HepG2 (cell line): Measurements from ENCODE around the gene APIP. TPM values are rescaled to one million over a fixed set of nuclear protein-coding genes. Genes with fewer than 3 reads are reported as not detected.

ENCODE experiments used
- ATAC-seq: fragments of 200-7000 bp; cut with Tn5 transposase; 3 replicates; pipeline ENCODE4 v1.9.1; 2020; ENCODE audit warnings: mild to moderate bottlenecking, moderate library complexity
- BruUV-seq: library from RNA; stranded (reverse); fragments of 400-500 nt; replicated peaks from 2 replicates; lab custom pipeline; 2021; lab: Mats Ljungman, UMichigan
- CTCF ChIA-PET: fragments of 300-600 bp; formaldehyde crosslinking; extraction: SDS; loops from one replicate; lab custom pipeline; 2021; ENCODE audit warnings: low total read pairs, inconsistent platforms, low intra/inter-chr PET ratio; lab: Yijun Ruan, JAX
- POLR2A ChIA-PET: fragments of 350-600 bp; sonication (Branson Sonifier 250); formaldehyde crosslinking; loops from one replicate; lab custom pipeline; 2020; ENCODE audit warnings: antibody characterized with exemption, inconsistent platforms; lab: Yijun Ruan, JAX
- DNase-seq: peaks from one replicate; pipeline ENCODE4 v3.0.0-alpha.2; 2015; ENCODE audit warnings: low spot score
- FAIRE-seq: peaks from 3 replicates; lab custom pipeline; 2011; peaks lifted over from hg19 to GRCh38; lab: Jason Lieb, UNC
- H2AFZ ChIP-seq: one replicate; pipeline ENCODE4 v1.6.1; 2011; ENCODE audit warnings: low read length, inconsistent platforms
- H3K27ac ChIP-seq: fragments of 300-600 bp; 3 replicates; pipeline ENCODE4 v1.8.0; 2011; ENCODE audit warnings: mixed run types, mild to moderate bottlenecking, mixed read lengths, low read length, inconsistent platforms; ENCODE audit not compliant: insufficient read depth; ENCODE audit errors: extremely low read length
- H3K27me3 ChIP-seq, 2 experiments: fragments of 200-600 bp in 1 of 2; 2 replicates in 1 of 2; 3 replicates in 1 of 2; pipeline versions ENCODE4 v1.6.0 to v1.8.0; 2011; ENCODE audit warnings: low read length in 2 of 2, mild to moderate bottlenecking in 2 of 2, moderate library complexity in 2 of 2, inconsistent platforms in 1 of 2; ENCODE audit not compliant: insufficient read depth in 2 of 2, control insufficient read depth in 1 of 2
- H3K36me3 ChIP-seq, 2 experiments: fragments of 200-600 bp in 1 of 2; replicated peaks in 1 of 2; 2 replicates in 1 of 2; 3 replicates in 1 of 2; pipeline versions ENCODE4 v1.5.1 to v1.8.0; 2011; ENCODE audit warnings: low read length in 2 of 2, inconsistent platforms in 1 of 2; ENCODE audit not compliant: insufficient read depth in 2 of 2, control insufficient read depth in 1 of 2
- H3K4me1 ChIP-seq: 2 replicates; pipeline ENCODE4 v1.5.1; 2012; ENCODE audit warnings: low read length, inconsistent platforms; ENCODE audit not compliant: insufficient read depth
- H3K4me2 ChIP-seq: 2 replicates; pipeline ENCODE4 v1.6.0; 2011; ENCODE audit warnings: low read depth, low read length, inconsistent platforms
- H3K4me3 ChIP-seq, 3 experiments: fragments of 200-600 bp in 1 of 3; sonication (generic), shearing (Covaris generic) in 1 of 3; replicated peaks in 1 of 3; 2 replicates each; pipeline ENCODE4 v1.5.1; 2011 to 2016; ENCODE audit warnings: low read length in 3 of 3, inconsistent platforms in 2 of 3, low read depth in 2 of 3, mild to moderate bottlenecking in 2 of 3, control low read depth in 1 of 3, mixed read lengths in 1 of 3; ENCODE audit not compliant: insufficient read depth in 1 of 3
- H3K79me2 ChIP-seq: one replicate; pipeline ENCODE4 v1.6.1; 2011; ENCODE audit warnings: low read length, inconsistent platforms; ENCODE audit not compliant: insufficient read depth
- H3K9ac ChIP-seq: 2 replicates; pipeline ENCODE4 v1.6.0; 2011; ENCODE audit warnings: mild to moderate bottlenecking, low read depth, low read length, inconsistent platforms; ENCODE audit not compliant: insufficient read depth
- H3K9me3 ChIP-seq: 2 replicates; pipeline ENCODE4 v1.5.1; 2012; ENCODE audit warnings: mild to moderate bottlenecking, low read length
- H4K20me1 ChIP-seq: 2 replicates; pipeline ENCODE4 v1.6.0; 2011; ENCODE audit warnings: inconsistent platforms, mild to moderate bottlenecking, low read length, moderate library complexity; ENCODE audit not compliant: insufficient read depth
- CEBPB ChIP-seq: IDR thresholded peaks from 2 replicates; pipeline ENCODE4 v1.6.1; 2011; ENCODE audit warnings: low read depth, low read length, improper control_type of control experiment, borderline replicate concordance
- FUBP1 ChIP-seq: sonication (generic); formaldehyde crosslinking; IDR thresholded peaks from 2 replicates; pipeline ENCODE4 v1.5.1; 2020; ENCODE audit warnings: missing genetic modification reagents, mild to moderate bottlenecking, borderline replicate concordance
- GLMP ChIP-seq: sonication (generic); formaldehyde crosslinking; IDR thresholded peaks from 2 replicates; pipeline ENCODE4 v1.9.0; 2021; ENCODE audit warnings: missing genetic modification reagents, mild to moderate bottlenecking, borderline replicate concordance
- KAT8 ChIP-seq: IDR thresholded peaks from 2 replicates; pipeline ENCODE4 v1.6.1; 2016; ENCODE audit warnings: missing genetic modification reagents, missing compliant biosample characterization
- MAZ ChIP-seq, 2 experiments: sonication (generic) in 1 of 2; formaldehyde crosslinking in 1 of 2; IDR thresholded peaks; 2 replicates each; pipeline versions ENCODE4 v1.5.0 to v1.6.1; 2012 to 2020; ENCODE audit warnings: low read depth in 2 of 2, mild to moderate bottlenecking in 2 of 2, borderline replicate concordance in 1 of 2, improper control_type of control experiment in 1 of 2, low read length in 1 of 2, missing genetic modification reagents in 1 of 2, moderate library complexity in 1 of 2
- NFE2 ChIP-seq: sonication (generic); formaldehyde crosslinking; IDR thresholded peaks from 2 replicates; pipeline ENCODE4 v1.4.0; 2020; ENCODE audit warnings: missing genetic modification reagents
- PRDM4 ChIP-seq: sonication (generic); formaldehyde crosslinking; IDR thresholded peaks from 2 replicates; pipeline ENCODE4 v1.9.0; 2021; ENCODE audit warnings: missing genetic modification reagents, borderline replicate concordance
- RXRA ChIP-seq: sonication (generic); formaldehyde crosslinking; IDR thresholded peaks from 2 replicates; pipeline ENCODE4 v1.5.1; 2020; ENCODE audit warnings: missing genetic modification reagents
- XRCC5 ChIP-seq: fragments of 200-400 bp; formaldehyde crosslinking; optimal IDR thresholded peaks from 2 replicates; pipeline ENCODE3; 2017; ENCODE audit warnings: mild to moderate bottlenecking, low read length
- ZNF619 ChIP-seq: sonication (generic); formaldehyde crosslinking; IDR thresholded peaks from 2 replicates; pipeline ENCODE4 v1.4.0; 2020; ENCODE audit warnings: mild to moderate bottlenecking, missing genetic modification reagents
- ZNF775 ChIP-seq: sonication (generic); formaldehyde crosslinking; IDR thresholded peaks from 2 replicates; pipeline ENCODE4 v1.4.0; 2020; ENCODE audit warnings: missing genetic modification reagents, mild to moderate bottlenecking, moderate library complexity, borderline replicate concordance
- ZNF777 ChIP-seq: sonication (generic); formaldehyde crosslinking; IDR thresholded peaks from 2 replicates; pipeline ENCODE4 v1.4.0; 2020; ENCODE audit warnings: missing genetic modification reagents
- ZSCAN29 ChIP-seq: sonication (generic); formaldehyde crosslinking; conservative IDR thresholded peaks from 2 replicates; pipeline ENCODE4 v1.4.0; 2020; ENCODE audit warnings: mild to moderate bottlenecking, missing genetic modification reagents
- in situ Hi-C: cut with HindIII; loops from 2 replicates; pipeline ENCODE4 v1.10.0; 2017; ENCODE audit warnings: low pct_unique_long_range_greater_than_20kb; ENCODE audit not compliant: extremely low pct_ligation_motif_present
- intact Hi-C: fragments of 100-400 bp; cut with micrococcal nuclease; formaldehyde crosslinking; loops from one replicate; pipeline ENCODE4 v1.10.0; 2022; ENCODE audit not compliant: unreplicated experiment
- polyA plus RNA-seq, 8 experiments: library from polyadenylated mRNA; depleted of rRNA in 3 of 8; stranded (reverse) in 7 of 8; unstranded in 1 of 8; fragments of >200 nt; fragmentation: Illumina TruSeq in 4 of 8; extraction: Trizol in 4 of 8; gene quantifications; 2 replicates each; pipeline versions ENCODE4 v1.2.1 to v1.2.3, GENCODE V29; 2011 to 2016; ENCODE audit warnings: low read depth in 4 of 8, missing spikeins in 1 of 8, mixed read lengths in 1 of 8; ENCODE audit not compliant: insufficient read depth in 1 of 8
- total RNA-seq, 5 experiments: library from RNA; depleted of rRNA; stranded (reverse); fragments of >200 nt; fragmentation: Illumina TruSeq; extraction: Trizol; gene quantifications; 2 replicates each; pipeline ENCODE4 v1.2.3, GENCODE V29; 2016; ENCODE audit warnings: low read depth in 1 of 5
- TF ChIP-seq, protein P1 (sequence below): sonication (generic); formaldehyde crosslinking; IDR thresholded peaks from 2 replicates; pipeline ENCODE4 v1.5.0; 2020; ENCODE audit warnings: missing genetic modification reagents, mild to moderate bottlenecking, borderline replicate concordance
- TF ChIP-seq, protein P2 (sequence below): sonication (generic); formaldehyde crosslinking; IDR thresholded peaks from 2 replicates; pipeline ENCODE4 v1.4.0; 2020; ENCODE audit warnings: missing genetic modification reagents
- TF ChIP-seq, protein P3 (sequence below): sonication (generic); formaldehyde crosslinking; IDR thresholded peaks from 2 replicates; pipeline ENCODE4 v1.8.0; 2022; ENCODE audit warnings: low read depth, missing genetic modification reagents

Gene APIP
- total and polyA plus RNA-seq, 2 of the 13 experiments (the other 11 are each of a cell fraction or from before 2014, with no cell fraction given): 16.9 to 31.0 TPM

DNA sequence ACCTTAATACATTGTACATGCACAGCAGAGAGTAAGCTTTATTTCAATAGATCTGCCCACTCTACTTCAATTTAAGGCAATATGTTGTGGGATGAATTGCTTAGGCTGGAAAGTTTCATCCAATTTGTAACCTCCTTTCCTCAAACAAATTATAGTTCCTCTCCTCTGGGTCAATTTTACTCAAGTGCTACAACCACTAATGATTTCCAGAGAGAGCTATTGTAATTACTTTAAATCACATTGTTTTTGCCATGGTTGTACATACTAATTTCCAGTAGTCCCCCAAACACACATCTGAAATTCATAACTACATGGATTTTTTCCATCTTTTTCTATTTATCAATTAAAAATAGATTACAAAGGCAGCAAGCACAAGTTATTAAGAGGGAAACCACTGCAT lies 72.9 kb downstream of the APIP start:
- Histone ChIP-seq H4K20me1 (no peaks in the 10 kb centered on the region), H3K4me1 (peaks cover 11% of the 10 kb centered on the region), H3K27me3 (no peaks in the 10 kb centered on the region), H3K4me3 (no peak overlapping the region), H3K9ac (no peak overlapping the region), H3K4me2 (no peak overlapping the region), H3K27ac (no peak overlapping the region)
- DNase-seq: no peak
- ATAC-seq: no peak
- ChIA-PET POLR2A (no interaction called here), CTCF (no interaction called here)
- no peak for TF ChIP-seq ZNF777
- TF ChIP-seq CEBPB: no peak
- TF ChIP-seq, protein P1, sequence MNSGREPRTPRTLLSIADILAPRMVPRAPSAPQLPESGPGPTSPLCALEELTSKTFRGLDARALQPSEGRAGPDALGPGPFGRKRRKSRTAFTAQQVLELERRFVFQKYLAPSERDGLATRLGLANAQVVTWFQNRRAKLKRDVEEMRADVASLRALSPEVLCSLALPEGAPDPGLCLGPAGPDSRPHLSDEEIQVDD: no peak
- no peak for TF ChIP-seq ZNF619 (CRISPR knock-in tag)
- TF ChIP-seq GLMP (CRISPR knock-in tag): no peak
- no peak for TF ChIP-seq KAT8
- TF ChIP-seq ZNF775 (CRISPR knock-in tag): no peak
- TF ChIP-seq ZSCAN29 (CRISPR knock-in tag): no peak
- TF ChIP-seq MAZ (IDR thresholded peaks at IDR 0.05; ENCODE audit: borderline replicate concordance, low read depth, low read length): no peak
- TF ChIP-seq MAZ (CRISPR knock-in tag; IDR thresholded peaks at IDR 0.05; ENCODE audit: low read depth): no peak
- TF ChIP-seq, protein P2, sequence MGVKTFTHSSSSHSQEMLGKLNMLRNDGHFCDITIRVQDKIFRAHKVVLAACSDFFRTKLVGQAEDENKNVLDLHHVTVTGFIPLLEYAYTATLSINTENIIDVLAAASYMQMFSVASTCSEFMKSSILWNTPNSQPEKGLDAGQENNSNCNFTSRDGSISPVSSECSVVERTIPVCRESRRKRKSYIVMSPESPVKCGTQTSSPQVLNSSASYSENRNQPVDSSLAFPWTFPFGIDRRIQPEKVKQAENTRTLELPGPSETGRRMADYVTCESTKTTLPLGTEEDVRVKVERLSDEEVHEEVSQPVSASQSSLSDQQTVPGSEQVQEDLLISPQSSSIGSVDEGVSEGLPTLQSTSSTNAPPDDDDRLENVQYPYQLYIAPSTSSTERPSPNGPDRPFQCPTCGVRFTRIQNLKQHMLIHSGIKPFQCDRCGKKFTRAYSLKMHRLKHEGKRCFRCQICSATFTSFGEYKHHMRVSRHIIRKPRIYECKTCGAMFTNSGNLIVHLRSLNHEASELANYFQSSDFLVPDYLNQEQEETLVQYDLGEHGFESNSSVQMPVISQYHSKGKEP (CRISPR knock-in tag): no peak
- no peak for TF ChIP-seq XRCC5
- TF ChIP-seq, protein P3, sequence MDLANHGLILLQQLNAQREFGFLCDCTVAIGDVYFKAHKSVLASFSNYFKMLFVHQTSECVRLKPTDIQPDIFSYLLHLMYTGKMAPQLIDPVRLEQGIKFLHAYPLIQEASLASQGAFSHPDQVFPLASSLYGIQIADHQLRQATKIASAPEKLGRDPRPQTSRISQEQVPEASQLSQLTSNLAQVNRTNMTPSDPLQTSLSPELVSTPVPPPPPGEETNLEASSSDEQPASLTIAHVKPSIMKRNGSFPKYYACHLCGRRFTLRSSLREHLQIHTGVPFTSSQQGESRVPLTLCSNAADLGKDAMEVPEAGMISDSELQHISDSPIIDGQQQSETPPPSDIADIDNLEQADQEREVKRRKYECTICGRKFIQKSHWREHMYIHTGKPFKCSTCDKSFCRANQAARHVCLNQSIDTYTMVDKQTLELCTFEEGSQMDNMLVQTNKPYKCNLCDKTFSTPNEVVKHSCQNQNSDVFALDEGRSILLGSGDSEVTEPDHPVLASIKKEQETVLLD (CRISPR knock-in tag): no peak
- no peak for TF ChIP-seq FUBP1
- TF ChIP-seq RXRA: no peak
- TF ChIP-seq PRDM4: no peak
- no peak for TF ChIP-seq NFE2 (CRISPR knock-in tag)
- TF ChIP-seq, all 625 proteins: peak for 0
- no TSS peak for BruUV-seq
- H3K36me3 ChIP-seq: no peaks in the 10 kb centered on the region
- H2AFZ ChIP-seq: no peak overlapping the region
- H3K79me2 ChIP-seq: no peaks in the 10 kb centered on the region
- in situ Hi-C loops: no loop called here
- H3K9me3 ChIP-seq: no peaks in the 10 kb centered on the region
- no peak for FAIRE-seq
- intact Hi-C loops: no loop called here
